Dermis blood vessel endothelial cell (primary cell): Measurements from ENCODE around the gene SND1. TPM values are rescaled to one million over a fixed set of nuclear protein-coding genes. Genes with fewer than 3 reads are reported as not detected.
A peak's percentile ranks its signal among the peaks of the same experiment; 100 is the strongest.

Experiments
- DNase-seq: peaks from one replicate; pipeline ENCODE4 v3.0.0; 2010
- total RNA-seq: library from RNA; depleted of rRNA; stranded (reverse); fragments of >200 nt; gene quantifications from 2 replicates; pipeline ENCODE4 v1.2.3, GENCODE V29; 2014

SND1 gene
- total RNA-seq, 1 donor from 2014 or later: 179 TPM

GRCh38 chr7:128124786-128125185 lies 472.8 kb downstream of the SND1 start:
- peak; percentile 38 for DNase-seq

GRCh38 chr7:128125816-128126215 lies 473.8 kb downstream of the SND1 start:
- no peak for DNase-seq

- DNase-seq: no peak
Observed at GRCh38 chr7:128128401-128128800, 476.4 kb downstream of the SND1 start.

- DNase-seq: no peak
Observed at GRCh38 chr7:128129224-128129864, 477.4 kb downstream of the SND1 start.

- no peak for DNase-seq
Observed at GRCh38 chr7:128131115-128131514, 479.1 kb downstream of the SND1 start.

GRCh38 chr7:128131731-128132130 lies 479.7 kb downstream of the SND1 start:
- DNase-seq: peak; percentile 91

- DNase-seq: peak; percentile 85
Observed at GRCh38 chr7:128132426-128133069, 480.6 kb downstream of the SND1 start.

- no peak for DNase-seq
Observed at GRCh38 chr7:128135159-128135514, 483.1 kb downstream of the SND1 start.

- peak; percentile 70 for DNase-seq
Observed at GRCh38 chr7:128135515-128136214, 483.7 kb downstream of the SND1 start.

GRCh38 chr7:128136215-128136597 lies 484.2 kb downstream of the SND1 start:
- DNase-seq: no peak

- peak; percentile 53 for DNase-seq
Observed at GRCh38 chr7:128137181-128137580, 485.2 kb downstream of the SND1 start.

- DNase-seq: no peak
Observed at GRCh38 chr7:128139406-128139805, 487.4 kb downstream of the SND1 start.

GRCh38 chr7:128141683-128142195 lies 489.7 kb downstream of the SND1 start:
- no peak for DNase-seq

Other genes with a start within 250 kb of the SND1 start
- gene GCC1, start 66.6 kb upstream of the SND1 start, total RNA-seq: 24.9 and 33.4 TPM in 2 replicates
- 144 and 208 TPM in 2 replicates for gene ARF5, start 63.8 kb upstream of the SND1 start, total RNA-seq
- 0.42 and 1.7 TPM in 2 replicates for gene FSCN3, start 58.5 kb upstream of the SND1 start, total RNA-seq
- gene PAX4, start 34.1 kb upstream of the SND1 start, total RNA-seq: 0.09 TPM in 1 of 2 replicates, not detected in the other